Activated CD4-positive, alpha-beta memory T cell treated with anti-CD3 and anti-CD28 coated beads for 36 hours (primary cell): Measurements from ENCODE around the gene PSMB7. TPM values are rescaled to one million over a fixed set of nuclear protein-coding genes. Genes with fewer than 3 reads are reported as not detected.
"Not testable (repeated sequence)": the region's sequence is repeated elsewhere in the genome, so short reads cannot be mapped to it uniquely, and the experiment has no call there.

Experiments used
- CTCF ChIA-PET: fragments of 350-600 bp; sonication (Branson Sonifier 250); formaldehyde crosslinking; loops from one replicate; lab custom pipeline; 2021; ENCODE audit warnings: antibody characterized with exemption, inconsistent platforms; lab: Charles Lee
- POLR2A ChIA-PET: fragments of 350-600 bp; sonication (Branson Sonifier 250); formaldehyde crosslinking; loops from one replicate; lab custom pipeline; 2021; ENCODE audit warnings: antibody characterized with exemption; lab: Charles Lee
- DNase-seq: peaks from one replicate; pipeline ENCODE4 v3.0.0-alpha.2; 2020
- H3K27ac Mint-ChIP-seq: one replicate; pipeline ENCODE4 v1.8.0; 2021; ENCODE audit warnings: mixed read lengths
- H3K27me3 Mint-ChIP-seq: one replicate; pipeline ENCODE4 v1.8.0; 2021; ENCODE audit warnings: mixed read lengths
- H3K36me3 Mint-ChIP-seq: one replicate; pipeline ENCODE4 v1.8.0; 2021; ENCODE audit warnings: mixed read lengths
- H3K4me1 Mint-ChIP-seq: one replicate; pipeline ENCODE4 v1.8.0; 2021; ENCODE audit warnings: low read depth, mixed read lengths
- H3K4me3 Mint-ChIP-seq: one replicate; pipeline ENCODE4 v1.8.0; 2021; ENCODE audit warnings: mild to moderate bottlenecking, mixed read lengths
- H3K9me3 Mint-ChIP-seq: one replicate; pipeline ENCODE4 v1.8.0; 2021; ENCODE audit warnings: mixed read lengths
- intact Hi-C: fragments of 100-400 bp; cut with micrococcal nuclease; formaldehyde crosslinking; loops from one replicate; pipeline ENCODE4 v1.15.1; 2023
- total RNA-seq, 2 experiments: library from RNA; stranded (reverse); gene quantifications; one replicate each; pipeline ENCODE4 v1.2.3, GENCODE V29; 2021

PSMB7 gene
- total RNA-seq, 2 experiments from 2014 or later = 156 TPM

DNA sequence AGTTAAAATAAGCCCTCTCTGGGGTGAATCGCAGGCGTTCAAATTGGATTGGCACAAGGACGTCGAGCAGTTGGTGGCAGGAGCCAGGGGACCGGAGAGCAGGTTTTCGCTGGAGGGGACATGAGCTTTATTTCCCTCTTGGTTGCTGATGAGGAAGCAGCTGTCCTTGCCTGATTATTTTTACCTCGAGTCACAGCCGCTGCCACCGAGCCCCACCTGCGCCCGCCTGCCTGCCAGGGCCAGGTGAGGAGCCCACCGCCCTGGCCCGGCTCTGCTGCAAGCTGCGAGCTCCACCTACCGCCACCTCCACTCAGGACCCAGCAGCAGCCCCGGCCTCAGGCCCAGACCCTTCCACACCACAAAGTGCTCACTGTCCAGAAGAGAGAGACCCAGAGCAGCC is 26.0 kb upstream of the PSMB7 start:
- H3K36me3 Mint-ChIP-seq = no peaks in the 10 kb centered on the region
- intact Hi-C loops = no loop called here
- no peaks in the 10 kb centered on the region for H3K4me1 Mint-ChIP-seq
- no peak overlapping the region for H3K4me3 Mint-ChIP-seq
- no peaks in the 10 kb centered on the region for H3K9me3 Mint-ChIP-seq
- no peak for DNase-seq
- CTCF ChIA-PET = no interaction called here
- peaks cover 22% of the 10 kb centered on the region for H3K27me3 Mint-ChIP-seq
- POLR2A ChIA-PET = interaction anchor here (0.7 kb wide), 1 partner anchor 195 kb away, joined by 3 read pairs; no protein-coding TSS in a partner anchor
- no peak overlapping the region for H3K27ac Mint-ChIP-seq

GRCh38 chr9:124440786-124441185 is 25.5 kb upstream of the PSMB7 start:
- Mint-ChIP-seq H3K27me3 (peaks cover 21% of the 10 kb centered on the region), H3K36me3 (no peaks in the 10 kb centered on the region), H3K4me1 (no peaks in the 10 kb centered on the region), H3K27ac (no peak overlapping the region), H3K9me3 (no peaks in the 10 kb centered on the region), H3K4me3 (no peak overlapping the region)
- ChIA-PET POLR2A (no interaction called here), CTCF (interaction anchor here (1.3 kb wide), 1 partner anchor 23 kb away, joined by 4 read pairs; no protein-coding TSS in a partner anchor)
- DNase-seq = no peak
- intact Hi-C loops = no loop called here

GRCh38 chr9:124439686-124440243 is 24.5 kb upstream of the PSMB7 start:
- Mint-ChIP-seq H3K9me3 (no peaks in the 10 kb centered on the region), H3K27me3 (peaks cover 20% of the 10 kb centered on the region), H3K4me3 (no peak overlapping the region), H3K27ac (no peak overlapping the region), H3K36me3 (no peaks in the 10 kb centered on the region), H3K4me1 (no peaks in the 10 kb centered on the region)
- CTCF ChIA-PET = interaction anchor here (1.3 kb wide), 1 partner anchor 22 kb away, joined by 4 read pairs; no protein-coding TSS in a partner anchor
- intact Hi-C loops = no loop called here
- POLR2A ChIA-PET = no interaction called here
- no peak for DNase-seq

DNA sequence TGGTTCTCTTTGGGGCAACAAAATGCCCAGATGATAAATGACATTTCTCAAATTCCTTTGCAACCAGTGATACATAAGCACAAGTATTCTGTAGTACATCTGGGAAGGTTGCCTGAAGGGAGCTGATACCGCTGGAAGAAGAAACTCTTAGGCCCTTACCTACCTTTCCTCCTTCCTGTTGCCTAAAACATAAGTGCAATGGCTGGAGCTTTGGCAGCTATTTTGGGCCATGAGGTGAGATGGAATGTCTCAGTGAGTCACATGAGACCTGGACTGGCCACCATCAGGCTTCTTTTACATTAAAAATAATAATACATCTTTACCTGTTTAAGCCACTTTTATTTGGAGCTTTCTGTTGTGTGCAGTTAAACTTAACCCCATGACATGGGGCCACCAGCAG is 23.8 kb upstream of the PSMB7 start:
- intact Hi-C loops = no loop called here
- CTCF ChIA-PET = no interaction called here
- DNase-seq = no peak
- peaks cover 18% of the 10 kb centered on the region for H3K27me3 Mint-ChIP-seq
- no peaks in the 10 kb centered on the region for H3K9me3 Mint-ChIP-seq
- POLR2A ChIA-PET = no interaction called here
- no peak overlapping the region for H3K4me3 Mint-ChIP-seq
- H3K36me3 Mint-ChIP-seq = no peaks in the 10 kb centered on the region
- H3K27ac Mint-ChIP-seq = no peak overlapping the region
- no peaks in the 10 kb centered on the region for H3K4me1 Mint-ChIP-seq

GRCh38 chr9:124438091-124438490 is 22.8 kb upstream of the PSMB7 start:
- intact Hi-C loops = no loop called here
- DNase-seq = no peak
- no peaks in the 10 kb centered on the region for H3K9me3 Mint-ChIP-seq
- no peak overlapping the region for H3K27ac Mint-ChIP-seq
- H3K4me3 Mint-ChIP-seq = no peak overlapping the region
- no peaks in the 10 kb centered on the region for H3K4me1 Mint-ChIP-seq
- H3K27me3 Mint-ChIP-seq = peaks cover 17% of the 10 kb centered on the region
- no peaks in the 10 kb centered on the region for H3K36me3 Mint-ChIP-seq
- CTCF ChIA-PET = no interaction called here
- POLR2A ChIA-PET = no interaction called here

DNA sequence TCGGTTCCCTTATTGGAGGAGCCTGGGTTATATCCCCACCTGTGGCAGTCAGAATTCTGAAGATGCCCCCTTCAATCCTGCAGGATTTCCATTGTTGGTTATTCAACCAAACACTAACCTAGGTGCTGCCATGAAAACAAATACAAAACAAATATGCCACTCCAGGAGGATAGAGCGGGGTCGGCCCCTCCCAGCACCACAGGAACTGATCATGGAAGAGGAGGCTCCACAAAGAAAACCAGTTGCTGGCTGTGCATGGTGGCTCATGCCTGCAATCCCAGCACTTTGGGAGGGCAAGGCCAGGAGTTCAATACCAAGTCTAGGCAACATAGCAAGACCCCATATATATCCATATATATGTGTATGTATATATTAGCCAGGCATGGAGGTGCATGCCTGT is 21.8 kb upstream of the PSMB7 start:
- DNase-seq = no peak
- Mint-ChIP-seq H3K36me3 (no peaks in the 10 kb centered on the region), H3K27ac (no peak overlapping the region), H3K9me3 (no peaks in the 10 kb centered on the region), H3K27me3 (peaks cover 15% of the 10 kb centered on the region), H3K4me1 (no peaks in the 10 kb centered on the region), H3K4me3 (no peak overlapping the region)
- intact Hi-C loops = no loop called here
- ChIA-PET CTCF (no interaction called here), POLR2A (no interaction called here)

DNA sequence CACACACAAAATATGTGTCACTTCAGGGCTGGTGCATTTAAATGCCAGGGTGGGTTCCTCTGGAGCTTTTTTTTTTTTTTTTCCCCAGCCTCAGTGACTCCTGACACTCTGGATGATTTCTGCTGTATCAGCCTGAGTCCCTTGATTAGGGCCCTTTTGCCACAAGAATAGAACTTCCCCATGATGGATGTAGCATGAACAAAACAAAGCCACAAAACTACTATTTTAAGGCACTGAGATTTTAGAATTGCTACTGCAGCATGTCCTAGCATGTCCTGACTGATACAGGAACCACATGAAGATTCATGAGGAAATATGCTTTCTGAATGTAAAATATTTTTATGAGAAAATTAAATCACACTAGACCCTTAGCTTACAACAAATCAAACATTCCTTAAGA is 21.1 kb upstream of the PSMB7 start:
- Mint-ChIP-seq H3K36me3 (no peaks in the 10 kb centered on the region), H3K4me3 (no peak overlapping the region), H3K27me3 (peaks cover 10% of the 10 kb centered on the region), H3K27ac (no peak overlapping the region), H3K4me1 (no peaks in the 10 kb centered on the region), H3K9me3 (no peaks in the 10 kb centered on the region)
- ChIA-PET POLR2A (no interaction called here), CTCF (no interaction called here)
- no peak for DNase-seq
- intact Hi-C loops = no loop called here

DNA sequence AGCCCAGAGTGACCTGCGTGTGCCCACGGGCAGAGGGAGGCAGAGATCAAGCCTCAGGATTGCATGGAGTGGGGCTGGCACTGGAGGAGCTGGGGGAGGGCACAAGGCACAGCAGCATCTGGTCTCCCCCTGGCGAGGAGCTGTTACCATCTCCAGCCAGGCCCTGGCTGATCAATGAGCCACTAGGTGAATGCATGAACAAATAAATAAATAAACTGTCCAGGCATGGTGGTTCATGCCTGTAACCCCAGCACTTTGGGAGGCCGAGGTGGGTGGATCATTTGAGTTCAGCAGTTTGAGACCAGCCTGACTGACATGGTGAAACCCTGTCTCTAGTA is 14.3 kb upstream of the PSMB7 start:
- intact Hi-C loops = no loop called here
- no peak for DNase-seq
- Mint-ChIP-seq H3K27me3 (peaks cover 2% of the 10 kb centered on the region), H3K4me3 (no peak overlapping the region), H3K4me1 (no peaks in the 10 kb centered on the region), H3K36me3 (no peaks in the 10 kb centered on the region), H3K27ac (no peak overlapping the region), H3K9me3 (no peaks in the 10 kb centered on the region)
- ChIA-PET POLR2A (no interaction called here), CTCF (interaction anchor here (1.7 kb wide), 1 partner anchor 9 kb away, joined by 7 read pairs; no protein-coding TSS in a partner anchor)

- ChIA-PET CTCF (interaction anchor here (1.7 kb wide), 1 partner anchor 9 kb away, joined by 7 read pairs; no protein-coding TSS in a partner anchor), POLR2A (no interaction called here)
- Mint-ChIP-seq H3K9me3 (no peaks in the 10 kb centered on the region), H3K27ac (no peak overlapping the region), H3K4me1 (no peaks in the 10 kb centered on the region), H3K4me3 (no peak overlapping the region), H3K36me3 (no peaks in the 10 kb centered on the region), H3K27me3 (peaks cover 2% of the 10 kb centered on the region)
- DNase-seq = no peak
- intact Hi-C loops = no loop called here
Observed at GRCh38 chr9:124428751-124429529, 13.7 kb upstream of the PSMB7 start.

DNA sequence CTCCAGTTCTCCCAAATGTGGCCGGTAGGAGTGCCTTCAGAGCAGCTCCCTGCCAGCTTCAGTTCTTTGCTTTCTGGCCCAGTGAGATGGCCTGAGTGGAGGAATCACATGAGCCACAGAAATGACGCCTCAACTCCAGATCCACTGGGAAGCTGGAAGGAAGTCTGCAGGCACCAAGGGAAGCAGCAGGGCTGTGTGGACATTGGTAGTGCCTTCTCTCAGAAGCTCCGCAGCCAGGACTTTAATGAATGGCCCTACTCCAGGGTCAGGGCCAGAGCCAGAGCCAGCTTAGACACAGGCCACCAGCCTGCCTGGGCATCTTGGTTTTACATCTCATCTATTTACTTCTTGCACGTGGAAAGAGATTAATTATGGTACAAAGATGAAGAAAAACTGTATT is 12.0 kb upstream of the PSMB7 start:
- intact Hi-C loops = no loop called here
- Mint-ChIP-seq H3K9me3 (no peaks in the 10 kb centered on the region), H3K36me3 (no peaks in the 10 kb centered on the region), H3K4me1 (no peaks in the 10 kb centered on the region), H3K27ac (no peak overlapping the region), H3K4me3 (no peak overlapping the region), H3K27me3 (no peaks in the 10 kb centered on the region)
- ChIA-PET POLR2A (no interaction called here), CTCF (no interaction called here)
- no peak for DNase-seq

GRCh38 chr9:124426361-124426760 is 11.1 kb upstream of the PSMB7 start:
- no peak overlapping the region for H3K4me3 Mint-ChIP-seq
- no peak for DNase-seq
- intact Hi-C loops = no loop called here
- H3K9me3 Mint-ChIP-seq = no peaks in the 10 kb centered on the region
- H3K36me3 Mint-ChIP-seq = no peaks in the 10 kb centered on the region
- H3K27me3 Mint-ChIP-seq = no peaks in the 10 kb centered on the region
- ChIA-PET CTCF (no interaction called here), POLR2A (no interaction called here)
- H3K4me1 Mint-ChIP-seq = no peaks in the 10 kb centered on the region
- H3K27ac Mint-ChIP-seq = no peak overlapping the region

DNA sequence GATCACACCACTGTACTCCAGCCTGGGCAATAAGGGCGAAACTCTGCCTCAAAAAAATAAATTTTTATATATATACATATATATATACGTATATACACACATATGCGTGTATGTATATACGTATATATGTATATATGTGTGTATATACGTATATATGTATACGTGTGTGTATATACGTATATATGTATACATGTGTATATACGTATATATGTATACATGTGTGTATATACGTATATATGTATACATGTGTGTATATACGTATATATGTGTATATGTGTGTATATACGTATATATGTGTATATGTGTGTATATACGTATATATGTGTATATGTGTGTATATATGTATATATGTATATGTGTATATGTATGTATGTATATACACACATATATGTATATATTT is 10.5 kb upstream of the PSMB7 start:
- H3K4me3 Mint-ChIP-seq, intact Hi-C loops, H3K9me3 Mint-ChIP-seq, CTCF ChIA-PET, H3K4me1 Mint-ChIP-seq, H3K27ac Mint-ChIP-seq, H3K36me3 Mint-ChIP-seq, POLR2A ChIA-PET, DNase-seq, H3K27me3 Mint-ChIP-seq: not testable (repeated sequence)

- no peak for DNase-seq
- no peaks in the 10 kb centered on the region for H3K27me3 Mint-ChIP-seq
- no peak overlapping the region for H3K4me3 Mint-ChIP-seq
- CTCF ChIA-PET = no interaction called here
- H3K9me3 Mint-ChIP-seq = no peaks in the 10 kb centered on the region
- no peaks in the 10 kb centered on the region for H3K36me3 Mint-ChIP-seq
- no peak overlapping the region for H3K27ac Mint-ChIP-seq
- POLR2A ChIA-PET = no interaction called here
- peaks cover 2% of the 10 kb centered on the region for H3K4me1 Mint-ChIP-seq
- intact Hi-C loops = no loop called here
Observed at GRCh38 chr9:124423591-124423990, 8.3 kb upstream of the PSMB7 start.
